ENCODE measurements around the gene TMPRSS5. TPM values are rescaled to one million over a fixed set of nuclear protein-coding genes. Genes with fewer than 3 reads are reported as not detected.

Gene TMPRSS5
- total RNA-seq, 1 experiment from 2014 or later, result 0.12 TPM

Other genes starting within 250 kb of the TMPRSS5 start
- 8.2 and 10.7 TPM in 2 replicates for gene DRD2, start 230.9 kb downstream of the TMPRSS5 start, total RNA-seq (2014; rRNA removed; shearing (Covaris generic))
- 39.4 and 46.1 TPM in 2 replicates for gene ZW10, start 67.4 kb upstream of the TMPRSS5 start, total RNA-seq (2014; rRNA removed; shearing (Covaris generic))
- gene CLDN25, start 73.5 kb upstream of the TMPRSS5 start, total RNA-seq (2014; rRNA removed; shearing (Covaris generic)), result not detected in 2 replicates
- gene USP28, start 169.3 kb upstream of the TMPRSS5 start, total RNA-seq (2014; rRNA removed; shearing (Covaris generic)), result 44.0 and 51.2 TPM in 2 replicates
- gene HTR3B, start 198.5 kb upstream of the TMPRSS5 start, total RNA-seq (2014; rRNA removed; shearing (Covaris generic)), result not detected in 2 replicates